ENCODE data around the gene LSM14B. TPM values are rescaled to one million over a fixed set of nuclear protein-coding genes. Genes with fewer than 3 reads are reported as not detected.

Gene LSM14B
- total RNA-seq, 1 donor: 31.0 TPM

DNA sequence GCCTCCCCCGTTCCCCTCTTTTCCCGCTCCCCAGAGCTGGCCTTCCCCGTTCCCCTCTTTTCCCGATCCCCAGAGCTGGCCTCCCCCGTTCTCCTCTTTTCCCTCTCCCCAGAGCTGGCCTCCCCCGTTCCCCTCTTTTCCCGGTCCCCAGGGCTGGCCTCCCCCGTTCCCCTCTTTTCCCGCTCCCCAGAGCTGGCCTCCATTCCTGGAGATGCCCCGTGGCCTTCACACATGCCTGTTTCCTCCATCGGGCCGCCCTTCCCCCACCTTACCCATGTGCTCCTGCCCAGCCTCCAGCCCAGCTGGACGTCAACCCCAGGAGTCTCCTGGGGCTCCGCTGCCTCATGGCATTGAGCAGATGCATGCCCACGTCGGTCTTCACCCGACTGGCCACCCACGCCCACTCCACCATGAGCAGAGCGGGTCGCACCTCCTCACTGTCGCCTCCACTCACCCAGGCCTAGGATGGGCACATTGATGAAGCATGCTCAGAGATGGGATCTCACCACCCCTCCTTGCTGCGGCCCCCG is 29.6 kb downstream of the LSM14B start:
- TF ChIP-seq, protein P1, sequence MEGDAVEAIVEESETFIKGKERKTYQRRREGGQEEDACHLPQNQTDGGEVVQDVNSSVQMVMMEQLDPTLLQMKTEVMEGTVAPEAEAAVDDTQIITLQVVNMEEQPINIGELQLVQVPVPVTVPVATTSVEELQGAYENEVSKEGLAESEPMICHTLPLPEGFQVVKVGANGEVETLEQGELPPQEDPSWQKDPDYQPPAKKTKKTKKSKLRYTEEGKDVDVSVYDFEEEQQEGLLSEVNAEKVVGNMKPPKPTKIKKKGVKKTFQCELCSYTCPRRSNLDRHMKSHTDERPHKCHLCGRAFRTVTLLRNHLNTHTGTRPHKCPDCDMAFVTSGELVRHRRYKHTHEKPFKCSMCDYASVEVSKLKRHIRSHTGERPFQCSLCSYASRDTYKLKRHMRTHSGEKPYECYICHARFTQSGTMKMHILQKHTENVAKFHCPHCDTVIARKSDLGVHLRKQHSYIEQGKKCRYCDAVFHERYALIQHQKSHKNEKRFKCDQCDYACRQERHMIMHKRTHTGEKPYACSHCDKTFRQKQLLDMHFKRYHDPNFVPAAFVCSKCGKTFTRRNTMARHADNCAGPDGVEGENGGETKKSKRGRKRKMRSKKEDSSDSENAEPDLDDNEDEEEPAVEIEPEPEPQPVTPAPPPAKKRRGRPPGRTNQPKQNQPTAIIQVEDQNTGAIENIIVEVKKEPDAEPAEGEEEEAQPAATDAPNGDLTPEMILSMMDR (IDR thresholded peaks at IDR 0.05; ENCODE audit: insufficient read depth, low read length): no peak
- no peak overlapping the region for H3K4me3 ChIP-seq (ENCODE audit: low read depth, low read length)
- no peak for DNase-seq (ENCODE audit: low read depth)

DNA sequence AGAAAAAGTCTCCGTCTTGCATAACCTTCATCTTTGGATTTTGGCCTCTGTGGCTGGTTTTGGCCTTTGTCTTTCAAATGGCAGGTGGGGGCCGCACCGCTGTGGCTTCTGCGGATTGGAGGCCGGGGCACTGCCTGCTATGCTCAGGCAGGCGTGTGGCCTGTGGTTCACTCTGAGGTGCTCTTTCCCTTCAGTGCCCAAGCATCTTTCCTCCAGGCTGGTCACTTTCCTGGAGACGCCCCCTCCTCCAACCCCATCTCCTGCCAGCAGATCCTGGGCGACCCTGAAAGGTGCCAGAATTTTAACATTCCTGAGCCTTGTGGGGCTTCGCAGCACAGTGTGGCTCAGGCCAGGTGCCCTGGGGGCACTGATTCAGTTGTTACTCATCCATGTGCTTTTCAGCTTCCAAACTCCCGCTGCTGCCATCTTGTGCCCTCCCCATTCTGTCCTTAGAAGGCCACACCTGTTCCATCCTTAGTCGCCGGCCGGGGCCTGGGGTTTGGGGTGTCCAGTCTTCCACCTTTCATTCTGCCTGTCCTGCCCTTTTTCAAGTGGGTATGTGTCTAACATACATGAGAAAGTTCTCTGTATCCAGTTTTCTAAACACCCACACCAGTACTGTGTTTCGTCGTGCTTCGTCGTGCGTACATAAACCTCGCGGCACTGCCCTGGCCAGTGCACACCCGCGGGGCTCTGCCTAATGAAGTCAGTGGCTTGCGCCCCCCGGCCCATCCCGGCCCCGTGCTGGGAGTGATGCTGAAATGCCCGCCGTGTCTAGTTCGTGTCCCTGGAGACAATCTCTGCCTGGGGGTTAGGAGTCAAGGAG is 33.4 kb downstream of the LSM14B start:
- no peak overlapping the region for H3K4me3 ChIP-seq (ENCODE audit: low read depth, low read length)
- no peak for DNase-seq (ENCODE audit: low read depth)
- TF ChIP-seq, protein P1 (IDR thresholded peaks at IDR 0.05; ENCODE audit: insufficient read depth, low read length): no peak

DNA sequence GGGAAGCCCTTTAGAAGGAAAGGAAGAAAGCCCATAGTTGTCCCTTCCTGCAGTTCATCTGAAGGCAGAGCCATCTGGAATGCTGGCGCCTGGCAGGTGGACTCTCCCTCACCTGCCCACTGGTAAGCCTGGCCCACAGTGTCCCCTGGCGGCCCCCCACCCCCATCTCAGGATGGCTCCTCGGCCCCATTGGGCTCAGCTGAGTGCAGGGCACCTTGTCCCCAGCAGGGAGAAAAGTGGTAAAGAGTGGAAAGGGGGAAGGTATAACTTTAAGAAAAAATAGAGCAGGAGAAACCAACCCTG is 33.9 kb downstream of the LSM14B start:
- TF ChIP-seq, protein P1 (IDR thresholded peaks at IDR 0.05; ENCODE audit: insufficient read depth, low read length): no peak
- no peak overlapping the region for H3K4me3 ChIP-seq (ENCODE audit: low read depth, low read length)

DNA sequence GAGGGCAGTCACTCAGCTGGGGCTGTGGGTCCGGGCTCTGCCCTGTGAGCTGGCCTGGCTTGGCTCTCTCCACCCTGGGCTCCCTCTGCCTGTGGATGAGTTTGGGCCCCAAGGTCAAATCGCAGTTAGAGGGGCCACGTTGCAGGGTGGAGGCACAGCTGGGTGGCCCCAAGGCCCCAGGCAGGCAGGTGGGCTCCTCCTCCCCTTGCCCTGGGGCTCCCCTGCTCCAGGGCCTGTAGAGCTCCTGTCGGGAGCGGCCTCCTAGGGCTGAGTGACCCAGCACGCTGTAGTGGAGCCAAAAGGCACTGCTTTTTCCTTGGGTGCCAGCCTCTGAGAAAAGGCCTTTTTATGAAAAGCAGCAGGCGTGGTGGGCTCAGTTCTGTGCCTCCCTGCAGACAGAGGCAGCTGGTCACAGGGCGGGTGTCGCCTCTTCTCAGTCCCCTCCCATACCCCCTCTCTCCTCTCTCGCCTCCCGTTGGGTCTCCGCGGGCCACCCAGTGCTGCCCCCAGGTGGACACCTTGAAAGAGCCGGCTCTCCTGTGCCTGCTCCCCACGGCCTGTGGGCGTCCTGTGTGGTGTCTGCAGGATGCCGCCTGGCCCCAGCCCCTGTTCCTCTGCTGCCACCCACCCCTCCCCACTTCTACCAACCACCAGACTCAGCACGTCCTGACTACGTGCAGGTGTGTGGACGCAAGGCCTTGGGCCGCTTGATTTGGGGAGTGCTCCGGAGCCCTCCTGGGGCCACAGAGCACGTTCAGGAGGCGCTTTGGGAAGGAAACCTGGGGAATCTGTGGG is 34.5 kb downstream of the LSM14B start:
- no peak overlapping the region for H3K4me3 ChIP-seq (ENCODE audit: low read depth, low read length)
- TF ChIP-seq, protein P1 (IDR thresholded peaks at IDR 0.05; ENCODE audit: insufficient read depth, low read length): peak; percentile 79
- peak; percentile 39 for DNase-seq (ENCODE audit: low read depth)

More for the DNA sequence above, 33.9 kb downstream of the LSM14B start:
- no peak for DNase-seq (ENCODE audit: low read depth)

DNA sequence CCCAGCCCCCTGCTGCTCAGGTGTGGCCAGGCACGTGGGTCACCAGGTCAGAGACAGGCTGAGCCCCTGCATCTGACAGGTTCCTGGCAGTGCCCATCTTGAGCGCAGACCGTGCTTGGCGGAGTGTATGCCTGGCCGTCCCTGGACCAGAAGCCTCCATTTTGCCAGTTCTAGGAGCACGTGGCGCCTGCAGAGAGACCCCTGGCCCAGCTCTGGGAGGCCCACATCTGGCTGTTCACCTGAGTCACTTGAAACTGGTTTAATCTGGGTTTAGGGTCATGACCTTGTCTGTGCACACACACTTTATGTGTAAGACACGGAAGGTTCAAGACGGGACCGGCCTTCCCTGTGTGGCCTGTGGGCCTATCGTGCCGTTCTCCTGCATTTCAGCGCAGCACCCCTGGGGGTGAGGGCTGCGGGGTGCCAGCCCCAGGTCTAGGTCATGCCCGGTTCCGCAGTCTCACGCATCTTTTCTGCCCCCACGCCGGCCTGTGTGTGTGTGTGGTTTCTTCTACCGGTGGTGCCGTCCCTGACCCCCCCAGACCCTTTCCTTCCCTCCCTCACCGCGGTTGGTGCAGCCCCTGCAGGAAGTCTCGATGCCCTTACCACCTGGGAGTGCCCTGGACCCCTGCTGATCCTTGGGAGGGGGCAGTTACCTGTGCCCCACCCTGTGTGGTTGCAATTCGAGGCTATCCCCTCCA is 35.3 kb downstream of the LSM14B start:
- DNase-seq (ENCODE audit: low read depth): no peak
- TF ChIP-seq, protein P1 (IDR thresholded peaks at IDR 0.05; ENCODE audit: insufficient read depth, low read length): no peak
- no peak overlapping the region for H3K4me3 ChIP-seq (ENCODE audit: low read depth, low read length)

DNA sequence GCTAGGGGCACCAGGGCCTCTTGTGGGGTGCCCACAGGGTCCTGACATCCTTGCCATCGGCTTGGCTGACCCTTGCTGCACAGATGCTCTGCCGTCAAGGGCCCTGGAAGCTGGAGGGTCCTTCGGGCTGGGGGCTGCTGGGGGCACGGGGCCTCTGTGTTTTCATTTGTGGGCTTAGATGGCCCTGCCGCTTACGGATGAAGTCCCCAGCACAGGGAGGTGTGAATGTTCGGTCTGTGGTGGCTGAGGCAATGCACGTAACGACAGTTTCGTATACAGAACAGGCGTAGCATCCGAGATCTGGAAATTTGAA is 35.8 kb downstream of the LSM14B start:
- TF ChIP-seq, protein P1 (IDR thresholded peaks at IDR 0.05; ENCODE audit: insufficient read depth, low read length): no peak
- DNase-seq (ENCODE audit: low read depth): no peak
- no peak overlapping the region for H3K4me3 ChIP-seq (ENCODE audit: low read depth, low read length)

Measured in fibroblast of the aortic adventitia (primary cell).